NCI-H510A treated with DMSO at 0.1 percent for 48 hours (cell line): ENCODE results near the gene ZDHHC7.
A peak's percentile ranks its signal among the peaks of the same experiment; 100 is the strongest.
"Not testable (repeated sequence)": the region's sequence is repeated elsewhere in the genome, so short reads cannot be mapped to it uniquely, and the experiment has no call there.

Experiments
- DNase-seq: peaks from one replicate; lab custom pipeline; 2025; lab: John Stamatoyannopoulos, UW

The ZDHHC7 gene

DNA sequence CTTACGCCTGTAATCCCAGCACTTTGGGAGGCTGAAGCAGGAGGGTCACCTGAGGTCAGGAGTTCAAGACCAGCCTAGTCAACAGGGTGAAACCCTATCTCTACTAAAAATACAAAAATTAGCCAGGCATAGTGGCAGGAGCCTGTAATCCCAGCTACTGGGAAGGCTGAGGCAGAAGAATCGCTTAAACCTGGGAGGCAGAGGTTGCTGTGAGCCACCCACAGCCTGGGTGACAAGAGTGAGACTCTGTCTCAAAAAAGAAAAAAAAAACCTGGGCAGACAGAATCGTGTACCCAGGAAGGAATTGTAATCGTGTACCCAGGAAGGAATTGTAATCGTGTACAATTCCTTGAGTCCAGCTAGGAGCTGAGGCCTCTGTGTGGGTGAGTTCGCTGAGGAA is 72.7 kb downstream of the ZDHHC7 start:
- not testable (repeated sequence) for DNase-seq

DNA sequence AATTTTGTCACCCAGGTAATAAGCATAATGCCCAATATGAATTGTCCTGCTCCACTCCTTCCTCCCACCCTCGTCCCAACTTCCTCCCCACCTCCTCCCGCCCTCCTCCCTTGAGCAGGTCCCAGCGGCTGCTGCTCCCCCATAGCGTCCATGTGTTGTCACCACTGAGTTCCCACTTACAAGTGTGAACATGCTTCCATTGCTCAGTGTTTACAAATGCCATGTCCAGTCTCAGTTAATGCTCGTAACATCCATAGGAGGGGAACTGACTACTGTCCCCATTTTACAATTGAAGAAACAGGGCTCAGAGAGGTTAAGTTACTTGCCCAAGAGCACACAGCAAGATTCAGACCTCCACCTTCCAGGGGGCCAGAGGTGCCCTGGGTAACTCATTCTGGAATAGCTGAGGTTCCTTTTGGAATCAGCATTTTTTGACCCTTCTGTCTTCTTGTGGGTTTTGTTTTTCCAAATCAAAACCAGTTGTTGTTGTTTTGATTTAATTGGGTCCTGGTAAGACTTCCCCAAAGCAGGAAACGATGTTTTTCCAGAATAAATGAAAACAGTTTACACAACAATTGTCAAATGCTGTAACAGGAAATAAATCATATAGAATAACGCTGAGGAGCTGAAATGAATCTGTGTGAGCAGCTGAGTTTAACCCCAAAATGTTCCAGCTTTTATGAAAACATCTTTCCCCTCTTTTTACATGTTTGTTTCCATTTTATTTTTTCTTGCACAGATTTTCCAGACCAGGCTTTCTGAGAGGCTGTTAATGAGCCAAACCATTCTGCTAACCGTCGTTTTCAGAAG is 73.9 kb downstream of the ZDHHC7 start:
- no peak for DNase-seq

DNA sequence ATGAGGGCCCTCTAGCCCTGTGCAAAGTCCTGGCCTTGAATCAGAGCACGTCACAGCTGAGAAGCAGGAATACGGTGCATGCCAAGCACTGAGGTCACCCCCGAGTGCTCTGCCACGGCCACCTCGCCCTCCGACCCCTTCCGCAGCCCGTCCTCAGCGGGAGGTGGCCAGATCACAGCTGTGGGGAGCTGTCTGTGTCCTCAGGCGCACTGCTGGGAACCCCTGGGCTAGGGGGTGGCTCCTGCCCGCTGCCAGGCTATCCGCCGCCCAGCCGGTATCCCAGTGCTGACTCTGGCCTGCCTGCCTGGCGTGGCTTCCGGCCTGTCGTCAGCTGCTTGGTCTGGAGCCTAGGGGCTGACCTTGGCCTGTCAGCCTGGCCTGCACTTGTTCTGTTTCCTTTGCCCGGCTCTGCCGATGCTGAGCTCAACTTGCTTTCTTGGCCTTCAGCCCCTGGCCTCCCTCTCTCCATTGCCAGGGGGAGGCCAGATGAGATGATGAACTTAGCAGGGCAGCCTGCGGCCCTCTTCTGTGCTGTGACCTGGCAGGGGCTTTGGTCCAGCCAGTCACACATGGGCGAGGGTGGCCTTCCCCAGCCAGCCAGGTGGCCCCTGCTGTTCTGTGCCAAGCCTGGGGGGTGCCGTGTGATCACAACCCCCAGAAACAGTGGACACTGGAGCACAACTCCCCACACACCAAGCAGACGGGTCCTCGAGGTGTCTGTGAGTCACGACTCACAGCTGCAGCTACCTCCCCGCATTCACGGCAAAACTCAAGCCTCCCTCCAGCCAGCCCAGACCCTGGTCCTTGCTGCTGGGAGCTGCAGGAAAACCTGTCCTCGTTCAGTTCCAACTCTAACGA is 77.3 kb downstream of the ZDHHC7 start:
- DNase-seq = no peak

DNA sequence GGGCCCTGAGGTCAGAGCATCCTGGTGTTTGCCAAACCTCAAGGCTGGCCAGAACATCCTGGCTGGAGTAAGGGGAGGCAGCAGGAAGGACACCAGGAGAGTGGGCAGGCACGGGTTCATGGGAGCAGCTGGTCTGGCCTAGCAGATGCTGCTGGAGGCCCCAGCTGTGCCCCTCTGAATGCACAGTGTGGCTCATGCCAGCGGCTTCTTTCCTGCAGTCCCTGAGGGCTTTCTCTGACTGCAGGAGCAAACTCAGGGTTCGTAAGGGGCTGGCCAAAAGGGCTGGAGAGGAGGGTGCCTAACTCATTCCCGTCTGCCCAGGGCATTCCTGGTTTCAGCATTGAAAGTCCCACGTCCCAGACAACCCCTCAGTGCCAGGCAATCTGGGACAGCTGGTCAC is 78.7 kb downstream of the ZDHHC7 start:
- DNase-seq = no peak

DNA sequence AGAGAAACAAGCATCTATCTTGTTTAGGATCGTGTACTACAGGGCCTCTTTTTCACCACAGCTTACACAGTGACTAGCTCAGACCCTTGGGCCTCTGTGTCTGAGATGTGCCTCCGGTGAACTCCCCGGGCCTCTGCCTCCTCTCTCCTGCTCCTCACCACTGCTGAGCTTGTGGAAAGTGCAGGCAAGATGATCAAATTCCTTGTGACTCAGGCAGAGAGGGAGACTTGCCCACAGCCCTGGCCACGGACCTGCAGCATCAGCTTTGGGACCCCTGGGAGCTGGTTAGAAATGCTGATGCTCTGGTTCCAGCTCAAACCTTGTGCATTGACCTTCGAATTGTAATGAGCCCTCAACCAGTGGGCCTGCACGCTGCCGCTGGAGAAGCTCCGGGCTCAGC is 79.8 kb downstream of the ZDHHC7 start:
- DNase-seq = no peak

DNA sequence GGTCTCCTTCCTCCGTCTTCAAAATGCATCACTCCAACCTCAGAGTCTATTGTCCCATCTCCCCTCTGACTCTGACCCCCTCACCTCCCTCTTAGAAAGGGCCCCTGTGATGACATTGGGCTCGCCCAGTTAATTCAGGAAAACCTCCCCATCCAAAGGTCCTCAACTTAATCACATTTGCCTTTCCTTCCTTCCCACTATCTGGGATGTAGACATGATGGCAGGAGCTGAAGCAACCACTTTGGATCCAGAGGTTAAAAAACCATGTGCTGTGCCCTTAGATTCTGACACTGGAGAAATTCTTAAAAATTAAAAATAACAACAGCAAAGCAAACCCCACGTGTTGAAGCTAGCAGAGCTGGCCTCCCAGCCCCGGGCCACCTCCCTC is 80.2 kb downstream of the ZDHHC7 start:
- no peak for DNase-seq

DNA sequence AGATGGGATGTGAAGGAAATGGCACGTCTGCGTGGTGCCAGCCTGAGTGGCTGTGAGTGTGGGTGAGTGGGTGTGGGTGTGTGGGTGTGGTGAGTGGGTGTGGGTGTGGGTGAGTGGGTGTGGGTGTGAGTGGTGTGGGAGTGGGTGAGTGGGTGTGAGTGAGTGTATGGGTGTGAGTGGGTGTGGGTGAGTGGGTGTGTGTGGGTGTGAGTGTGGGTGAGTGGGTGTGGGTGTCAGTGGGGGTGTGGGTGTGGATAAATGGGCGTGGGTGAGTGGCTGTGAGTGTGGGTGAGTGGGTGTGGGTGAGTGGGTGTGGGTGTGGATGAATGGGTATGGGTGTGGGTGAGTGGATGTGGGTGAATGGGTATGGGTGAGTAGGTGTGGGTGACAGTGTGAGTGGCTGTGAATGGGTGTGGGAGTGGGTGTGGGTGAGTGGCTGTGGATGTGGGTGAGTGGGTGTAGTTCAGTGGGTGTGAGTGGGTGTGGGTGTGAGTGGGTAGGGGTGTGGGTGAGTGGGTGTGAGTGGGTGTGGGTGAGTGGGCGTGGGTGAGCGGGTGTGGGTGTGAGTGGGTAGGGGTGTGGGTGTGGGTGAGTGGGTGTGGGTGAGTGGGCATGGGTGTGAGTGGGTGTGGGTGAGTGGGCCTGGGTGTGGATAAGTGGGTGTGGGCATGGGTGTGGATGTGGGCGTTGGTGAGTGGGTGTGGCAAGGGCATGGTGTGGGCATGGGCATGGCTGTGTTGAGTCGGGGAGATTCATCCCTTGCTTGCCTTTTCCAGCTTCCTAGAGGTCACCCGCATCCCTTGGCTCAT is 80.8 kb downstream of the ZDHHC7 start:
- no peak for DNase-seq

DNA sequence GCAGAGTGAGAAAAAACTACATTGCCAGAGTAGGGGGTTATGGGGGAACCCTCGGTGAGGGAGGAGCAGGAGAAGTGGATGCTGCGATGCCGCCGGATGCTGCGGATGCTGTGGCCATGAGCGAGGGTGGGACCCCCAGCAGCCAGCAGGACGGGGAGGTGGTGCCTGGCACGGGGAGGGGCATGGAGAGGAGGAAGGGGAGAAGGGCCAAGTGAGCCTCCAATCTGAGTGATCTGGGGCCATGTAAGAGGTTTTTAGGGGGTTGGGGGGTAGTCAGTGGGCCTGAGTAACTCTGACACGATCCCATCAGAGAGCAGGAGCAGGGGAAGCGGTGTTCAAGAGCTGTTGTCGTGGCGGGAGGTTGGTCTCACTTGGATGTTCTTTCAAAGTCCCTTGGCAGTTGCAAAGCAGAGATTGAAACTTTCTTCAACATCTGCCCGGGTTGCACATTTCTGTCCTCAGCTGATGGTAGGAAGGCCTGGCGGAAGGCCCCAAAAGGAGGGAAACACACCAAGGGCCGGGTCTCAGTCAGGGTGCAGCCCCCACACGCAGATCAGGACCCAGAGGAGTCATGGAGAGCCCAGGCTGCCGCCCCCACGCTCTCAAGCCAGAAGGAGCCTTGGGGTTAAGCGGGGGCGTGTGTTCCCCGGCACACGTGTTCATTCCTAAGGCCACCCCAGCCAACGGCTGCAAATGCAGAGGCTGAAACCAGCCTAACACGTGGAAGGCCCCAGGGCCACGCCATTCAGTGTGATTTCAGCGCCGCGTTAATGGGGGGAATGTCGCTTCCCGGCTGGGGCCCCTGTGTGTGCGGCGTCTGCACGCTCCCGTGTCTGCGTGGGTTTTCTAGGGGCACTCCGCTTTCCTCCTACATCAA is 81.7 kb downstream of the ZDHHC7 start:
- no peak for DNase-seq

DNA sequence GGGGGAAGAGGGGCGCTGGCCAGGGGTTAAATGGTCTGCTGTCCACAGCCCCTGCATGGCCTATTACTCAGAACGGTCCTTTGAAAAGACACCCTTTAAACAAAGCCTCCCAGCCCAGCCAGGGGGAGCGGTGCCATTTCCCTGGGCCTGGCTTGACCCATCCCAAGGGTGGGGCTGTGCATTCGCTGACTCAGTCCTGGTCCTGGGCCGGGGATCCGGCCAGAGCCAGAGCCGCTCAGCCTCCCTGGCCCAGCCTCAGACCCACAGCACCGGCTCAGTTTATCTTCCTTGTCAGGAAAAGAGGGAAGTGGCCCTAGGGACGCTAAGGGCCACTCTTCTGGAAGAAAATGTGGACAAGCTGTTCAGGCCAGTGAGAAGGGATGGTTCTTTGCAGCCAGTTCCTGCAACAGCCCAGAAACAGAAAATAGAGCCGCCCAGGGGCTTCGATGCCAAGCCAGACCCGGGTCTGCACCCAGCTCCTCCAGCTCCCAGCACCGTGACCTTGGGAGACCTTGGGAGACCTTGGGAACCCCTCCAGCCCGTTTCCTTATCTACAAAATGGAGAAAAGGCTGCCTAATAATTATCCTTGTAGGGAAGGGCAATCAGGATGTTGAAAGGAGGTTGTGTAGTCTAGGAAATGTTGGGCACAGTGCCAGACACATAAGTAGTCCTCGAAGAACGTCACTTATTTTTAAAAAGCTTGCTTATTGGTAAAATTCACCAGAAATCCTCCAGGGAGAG is 82.5 kb downstream of the ZDHHC7 start:
- DNase-seq = no peak

DNA sequence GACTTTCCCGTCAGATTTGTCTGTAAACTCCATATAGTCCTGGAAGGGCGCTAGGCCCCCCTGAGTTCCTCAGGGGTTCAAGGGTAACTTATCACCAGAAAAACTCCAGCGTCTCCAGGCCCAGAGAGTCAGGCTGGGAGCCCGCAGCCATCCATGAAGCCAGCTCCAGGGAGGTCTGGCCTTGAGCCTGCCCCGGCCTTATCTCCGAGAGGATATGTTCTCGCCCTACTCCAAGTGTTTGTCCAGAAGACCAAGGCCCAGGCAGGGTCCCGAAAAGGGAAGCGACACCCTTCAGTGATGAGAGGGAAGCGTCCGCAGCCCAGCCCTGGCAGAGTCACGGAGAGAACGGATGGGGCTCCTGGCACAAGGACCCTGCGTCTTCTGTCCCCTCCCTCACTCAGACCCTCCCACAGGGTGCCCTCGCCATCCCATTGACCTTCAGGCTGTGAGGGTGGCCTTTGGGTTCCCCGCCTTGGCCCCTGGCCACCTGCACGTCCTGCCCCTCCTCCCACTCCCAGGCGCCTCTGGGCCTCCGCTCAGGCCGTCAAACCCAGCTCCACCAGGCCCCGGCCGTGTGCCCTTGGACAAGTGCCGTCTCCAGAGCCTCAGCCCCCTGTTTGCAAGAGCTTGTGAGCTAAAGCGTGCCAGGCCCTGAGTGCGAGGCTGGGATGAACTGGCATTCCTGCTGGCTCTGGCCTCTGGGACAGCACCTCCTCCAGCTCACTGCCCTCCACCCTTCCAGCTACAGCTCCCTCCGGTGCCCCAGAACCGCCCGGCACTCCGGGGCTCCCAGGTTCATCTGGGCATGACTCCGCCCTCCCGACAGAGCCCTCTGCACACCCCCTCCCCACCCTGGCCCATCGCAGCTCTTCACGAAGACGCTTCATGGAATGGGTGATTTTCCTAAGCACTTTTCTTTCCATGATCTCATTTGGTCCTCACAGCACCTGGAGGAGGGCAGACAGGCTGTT is 83.4 kb downstream of the ZDHHC7 start:
- no peak for DNase-seq

DNA sequence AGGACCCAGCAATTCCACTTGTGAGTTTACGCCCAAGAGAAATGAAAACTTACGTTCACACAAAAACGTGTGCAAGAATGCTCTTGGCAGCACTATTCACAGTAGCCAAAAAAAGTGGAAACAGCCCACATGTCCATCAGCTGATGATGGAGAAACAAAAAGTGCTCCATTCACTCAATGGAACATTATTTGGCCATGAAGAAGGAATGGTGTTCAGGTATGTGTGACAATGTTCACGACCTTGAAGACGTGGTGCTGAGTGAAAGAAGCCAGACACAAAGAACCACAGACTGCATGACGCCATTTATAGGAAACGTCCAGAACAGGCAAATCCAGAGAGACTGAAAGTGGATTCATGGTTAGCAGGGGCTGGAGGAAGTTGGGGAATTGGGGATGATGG is 84.9 kb downstream of the ZDHHC7 start:
- no peak for DNase-seq

DNA sequence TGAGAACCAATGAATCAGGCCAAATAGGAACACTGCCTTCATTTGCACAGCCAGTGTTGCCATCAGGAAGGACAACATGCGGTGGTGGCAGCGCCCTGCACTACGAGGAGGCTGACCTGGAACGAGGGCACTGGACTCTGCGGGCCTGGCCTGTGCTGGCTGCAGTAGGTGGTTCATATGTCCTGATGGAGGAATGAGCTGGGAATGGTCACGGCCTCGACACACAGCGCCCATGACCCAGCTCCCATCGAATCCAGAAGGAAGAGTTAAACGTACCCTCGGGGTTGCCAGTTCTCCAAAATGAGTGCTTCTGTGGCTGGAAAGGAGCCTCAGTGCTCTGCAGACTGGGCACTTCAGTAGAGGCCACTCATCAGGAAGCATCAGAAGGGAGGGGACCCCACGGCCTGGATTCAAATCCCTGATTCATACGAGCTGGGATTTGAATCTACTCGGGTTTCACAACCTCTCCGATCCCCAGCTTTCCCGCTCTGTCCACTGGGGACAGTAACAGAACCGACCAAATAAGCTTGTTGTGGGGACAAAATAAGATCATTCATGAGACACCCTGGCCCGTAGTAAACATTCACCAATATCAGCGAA is 85.5 kb downstream of the ZDHHC7 start:
- DNase-seq = no peak

DNA sequence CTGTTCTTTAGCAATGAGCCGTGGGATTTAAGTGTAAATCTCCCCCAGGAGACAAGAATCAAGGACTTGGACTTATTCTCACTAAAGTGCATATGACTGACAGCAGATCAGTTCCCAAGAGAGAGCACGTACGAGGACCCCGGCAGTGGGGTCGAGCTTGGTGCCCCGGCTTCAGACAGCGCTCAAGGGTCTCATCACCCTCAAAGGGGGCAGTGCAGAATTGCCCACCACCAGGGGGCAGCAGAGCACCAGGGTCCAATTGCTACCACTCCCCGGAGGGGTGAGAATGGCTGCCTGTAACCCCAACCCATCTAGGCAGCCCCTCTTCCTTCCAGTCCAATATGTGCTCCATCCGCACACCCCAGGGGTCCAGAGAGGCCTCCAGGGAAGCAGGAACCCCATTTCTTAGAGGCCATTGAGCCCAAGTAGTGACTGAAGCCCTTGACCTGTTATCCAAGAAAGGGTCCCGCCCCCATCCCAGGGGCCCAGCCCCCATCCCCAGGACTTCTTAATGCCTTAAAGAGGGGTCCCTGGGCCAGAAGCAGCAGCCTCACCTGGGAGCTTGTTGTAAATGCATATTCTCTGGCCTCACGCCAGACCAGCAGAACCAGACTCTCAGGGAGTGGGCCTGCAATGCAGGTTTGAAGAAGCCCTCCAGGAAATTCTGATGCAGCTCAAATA is 86.1 kb downstream of the ZDHHC7 start:
- DNase-seq = peak; percentile 38

DNA sequence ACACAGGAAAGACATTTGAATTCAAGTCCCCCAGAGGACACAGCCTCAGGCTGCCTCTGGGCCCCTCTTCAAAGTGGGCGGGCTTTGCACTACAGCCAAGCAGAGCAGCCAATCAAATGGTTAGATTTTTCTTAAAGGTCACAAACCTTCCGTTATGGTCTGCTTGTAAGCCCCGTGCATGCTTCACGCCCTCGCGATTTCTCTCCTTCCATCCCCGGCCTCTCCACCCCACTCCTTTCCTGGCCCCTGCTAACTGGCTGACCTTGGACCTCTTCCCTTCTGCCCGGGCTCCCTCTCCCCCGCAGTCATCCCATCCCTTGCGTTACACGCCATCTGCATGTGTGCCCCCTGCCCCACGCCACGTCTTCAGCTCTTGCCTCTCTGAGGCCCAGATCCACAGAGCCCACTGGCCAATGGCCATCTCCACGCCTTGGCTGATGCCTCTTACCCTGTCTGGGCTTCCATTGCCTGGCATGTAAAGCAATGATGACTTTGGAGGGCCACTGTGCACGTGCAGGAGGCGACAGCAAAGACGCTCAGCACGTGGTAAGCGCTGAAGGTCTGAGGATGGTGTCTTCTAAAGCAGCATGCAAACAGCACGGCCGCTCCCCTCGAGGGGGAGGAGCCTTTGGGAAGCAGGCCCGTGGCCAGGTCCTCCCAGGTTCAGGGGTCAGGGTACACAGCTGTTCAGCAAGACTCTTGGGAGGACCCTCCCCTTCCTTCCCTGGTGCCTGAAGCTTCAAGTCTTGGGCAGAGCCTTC is 86.8 kb downstream of the ZDHHC7 start:
- no peak for DNase-seq
